Activated CD8-positive, alpha-beta memory T cell treated with anti-CD3 and anti-CD28 coated beads for 48 hours (primary cell): ENCODE measurements around the gene OR3A1.
"Not testable (repeated sequence)": the region's sequence is repeated elsewhere in the genome, so short reads cannot be mapped to it uniquely, and the experiment has no call there.

Experiments
- DNase-seq, 3 experiments: peaks; one replicate each; pipeline ENCODE4 v3.0.0-alpha.2; 2020; ENCODE audit warnings: low read depth in 2 of 3, low spot score in 2 of 3

The OR3A1 gene, protein sequence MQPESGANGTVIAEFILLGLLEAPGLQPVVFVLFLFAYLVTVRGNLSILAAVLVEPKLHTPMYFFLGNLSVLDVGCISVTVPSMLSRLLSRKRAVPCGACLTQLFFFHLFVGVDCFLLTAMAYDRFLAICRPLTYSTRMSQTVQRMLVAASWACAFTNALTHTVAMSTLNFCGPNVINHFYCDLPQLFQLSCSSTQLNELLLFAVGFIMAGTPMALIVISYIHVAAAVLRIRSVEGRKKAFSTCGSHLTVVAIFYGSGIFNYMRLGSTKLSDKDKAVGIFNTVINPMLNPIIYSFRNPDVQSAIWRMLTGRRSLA

DNA sequence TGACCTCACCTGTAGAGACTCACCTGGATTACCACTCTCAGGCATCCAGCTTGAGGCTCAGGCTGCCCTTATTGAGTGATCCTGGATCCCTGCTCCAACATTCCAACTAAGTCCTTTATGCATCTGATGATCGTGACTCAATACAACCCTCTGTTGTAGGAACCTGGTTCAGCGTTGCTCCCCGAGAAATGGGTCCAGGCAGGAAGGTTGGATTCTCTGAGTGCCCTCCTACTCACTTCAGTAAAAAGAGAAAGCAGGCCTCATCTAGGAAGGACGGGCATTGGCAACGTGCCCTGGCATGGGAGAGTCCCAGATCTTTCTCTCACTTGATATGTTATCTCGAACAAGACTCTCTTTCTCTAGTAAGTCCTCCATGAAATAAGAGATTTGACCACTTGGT, at the start of gene OR3A1:
TSS of gene OR3A1 (minus strand) at position 101 of the 400 bp plus-strand sequence. CDS start 5,778 bp downstream, outside the sequence.
- no peak for DNase-seq

DNA sequence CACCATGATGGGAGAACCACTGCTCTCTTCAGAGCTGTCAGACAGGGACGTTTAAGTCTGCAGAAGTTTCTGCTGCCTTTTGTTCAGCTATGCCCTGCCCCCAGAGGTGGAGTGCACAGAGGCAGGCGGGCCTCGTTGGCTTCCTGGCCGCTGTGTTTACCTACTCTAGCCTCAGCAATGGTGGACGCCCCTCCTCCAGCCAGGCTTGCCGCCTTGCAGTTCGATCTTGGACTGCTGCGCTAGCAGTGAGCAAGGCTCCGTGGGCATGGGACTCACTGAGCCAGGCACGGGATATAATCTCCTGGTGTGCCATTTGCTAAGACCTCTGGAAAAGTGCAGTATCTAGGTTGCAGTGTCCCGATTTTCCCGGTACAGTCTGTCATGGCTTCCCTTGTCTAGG, 44.6 kb upstream of the OR3A1 start:
- DNase-seq, result not testable (repeated sequence)

DNA sequence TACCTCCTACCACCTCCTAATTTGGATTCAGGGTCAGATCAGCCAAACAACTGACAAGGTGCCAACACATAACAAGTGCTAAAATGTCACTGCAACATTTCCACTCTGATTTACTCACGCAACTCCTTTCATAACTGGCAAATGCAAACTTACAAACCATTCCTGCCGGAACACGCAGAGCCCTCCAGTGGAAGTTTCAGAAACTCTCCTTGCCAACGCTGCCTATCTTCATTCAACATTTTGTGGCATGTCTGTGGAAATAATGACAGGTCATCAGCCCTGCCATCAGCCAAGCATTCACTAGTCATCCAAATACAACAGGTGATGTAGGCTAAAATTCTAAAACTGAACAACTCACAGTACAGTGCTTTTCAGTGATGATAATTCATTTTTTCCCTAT, 37.7 kb upstream of the OR3A1 start:
- no peak for DNase-seq

DNA sequence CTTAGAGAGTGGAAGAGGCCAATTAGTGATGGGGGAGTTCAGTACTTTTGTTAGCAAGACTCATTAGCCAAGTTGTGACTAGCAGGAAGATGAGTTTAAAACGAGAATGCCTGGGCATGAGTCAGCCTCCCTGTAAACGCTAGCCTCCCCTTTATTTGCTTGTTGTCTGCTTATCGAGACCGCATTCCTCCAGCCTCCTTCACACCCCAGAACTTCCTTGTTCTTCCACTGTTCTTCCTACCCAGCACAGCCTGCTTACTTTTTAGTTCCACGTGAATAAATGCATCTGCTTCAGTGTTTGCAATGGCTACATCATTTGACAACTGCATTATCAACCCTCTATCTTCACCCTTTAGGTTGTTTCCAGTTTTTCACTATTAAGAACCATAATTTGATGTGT, 20.2 kb upstream of the OR3A1 start:
- no peak for DNase-seq

DNA sequence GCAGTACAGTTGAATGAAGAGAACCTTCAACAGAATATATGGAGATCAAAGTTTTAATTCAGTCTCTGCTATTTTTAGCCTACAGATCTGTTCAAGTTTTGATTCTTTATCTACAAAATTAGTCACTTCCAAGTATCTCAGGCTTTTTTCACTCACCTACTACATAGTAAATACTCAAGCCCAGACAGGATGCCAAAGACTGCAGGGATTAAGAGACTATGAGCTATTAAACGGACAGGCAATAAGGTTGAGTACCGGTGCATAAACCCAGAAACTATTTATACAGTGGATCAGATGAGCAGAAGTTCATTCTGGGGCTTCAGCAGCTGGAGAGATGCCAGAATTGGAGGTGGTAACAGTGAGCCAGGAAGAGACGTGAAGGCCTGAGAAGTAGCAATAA, 18.7 kb upstream of the OR3A1 start:
- no peak for DNase-seq

DNA sequence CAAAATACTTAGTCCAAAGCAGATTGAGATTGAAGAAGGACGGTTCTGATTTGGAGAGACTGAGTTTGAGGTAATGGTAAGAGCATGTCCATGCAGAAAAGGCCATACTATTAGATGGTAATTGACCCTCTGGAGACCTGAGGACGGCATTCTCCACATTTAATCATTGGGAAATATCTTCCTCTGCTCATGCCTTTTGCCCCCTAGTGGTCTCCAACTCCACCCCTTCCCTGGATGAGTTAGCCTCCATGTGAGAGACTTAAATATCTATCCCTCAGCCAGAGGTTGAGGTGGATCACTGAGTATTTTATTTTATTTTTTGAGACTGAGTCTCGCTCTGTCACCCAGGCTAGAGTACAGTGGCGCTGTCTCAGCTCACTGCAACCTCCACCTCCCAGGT, 10.4 kb upstream of the OR3A1 start:
- DNase-seq, result no peak

DNA sequence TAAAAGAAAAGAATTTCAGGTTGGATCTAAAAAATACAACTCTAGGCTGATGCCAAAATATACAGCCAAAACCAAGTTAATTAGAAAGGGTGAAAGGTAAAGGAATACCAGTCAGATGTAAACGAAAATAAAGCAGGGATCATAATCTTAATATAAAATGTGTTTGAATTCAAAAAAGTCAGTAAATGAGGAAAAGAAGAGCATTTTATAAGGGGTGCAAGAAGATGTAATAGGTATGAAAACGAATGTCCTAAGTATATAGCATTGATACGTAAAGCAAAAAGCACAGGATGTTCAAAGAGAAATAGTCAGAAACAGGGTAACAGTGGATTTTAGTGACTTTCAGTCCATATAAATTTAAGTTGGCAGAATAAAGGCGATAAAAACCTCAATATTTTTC, 2.5 kb downstream of the OR3A1 start:
- no peak for DNase-seq

DNA sequence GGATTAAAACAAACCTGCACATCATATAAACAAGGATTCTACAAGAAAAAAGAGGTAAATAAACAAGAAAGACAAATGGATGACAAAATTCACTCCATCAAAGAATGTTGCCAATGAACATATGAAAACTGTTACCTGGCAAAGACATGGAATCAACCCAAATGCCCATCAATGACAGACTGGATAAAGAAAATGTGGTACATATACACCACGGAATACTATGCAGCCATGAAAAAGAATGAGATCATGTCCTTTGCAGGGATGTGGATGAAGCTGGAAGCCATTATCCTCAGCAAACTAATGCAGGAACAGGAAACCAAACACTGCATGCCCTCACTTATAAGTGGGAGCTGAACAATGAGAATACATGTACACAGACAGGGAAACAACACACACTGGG, 4.6 kb downstream of the OR3A1 start:
- not testable (repeated sequence) for DNase-seq

DNA sequence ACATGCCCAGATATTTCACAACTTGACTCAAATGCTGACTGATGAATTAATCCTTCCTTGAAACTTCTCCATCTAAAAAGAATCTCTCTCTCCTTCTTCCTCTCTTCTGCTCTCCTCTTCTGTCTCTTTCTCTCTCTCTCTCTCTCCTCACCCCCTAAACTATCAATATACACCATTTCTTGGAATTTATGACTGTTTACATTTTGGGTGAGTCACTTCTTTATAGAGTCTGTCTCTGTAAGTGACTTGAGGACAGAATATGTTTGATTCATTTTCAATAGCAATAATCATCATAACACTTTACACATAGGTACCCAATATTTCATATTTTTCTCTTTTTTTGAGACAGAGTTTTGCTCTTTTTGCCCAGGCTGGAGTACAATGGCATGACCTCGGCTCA, 15.3 kb downstream of the OR3A1 start:
- DNase-seq, result no peak

DNA sequence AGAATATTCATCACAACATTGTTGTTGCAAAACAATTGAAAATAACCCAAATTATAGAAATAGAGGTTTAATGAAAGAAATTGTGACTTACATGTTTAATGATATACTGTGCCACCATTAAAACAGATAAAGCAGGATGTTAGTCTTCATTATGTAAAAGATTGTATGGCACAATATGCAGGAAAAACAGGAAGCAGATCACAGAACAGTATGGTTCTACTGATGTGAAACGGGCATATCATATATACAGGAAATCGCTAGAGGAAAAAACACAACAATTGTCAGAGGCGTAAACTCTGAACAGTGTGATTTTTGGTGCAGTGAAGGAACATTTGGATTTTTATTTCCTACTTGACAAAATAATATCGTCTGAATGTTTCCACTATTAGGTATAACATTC, 22.0 kb downstream of the OR3A1 start:
- DNase-seq, result no peak

DNA sequence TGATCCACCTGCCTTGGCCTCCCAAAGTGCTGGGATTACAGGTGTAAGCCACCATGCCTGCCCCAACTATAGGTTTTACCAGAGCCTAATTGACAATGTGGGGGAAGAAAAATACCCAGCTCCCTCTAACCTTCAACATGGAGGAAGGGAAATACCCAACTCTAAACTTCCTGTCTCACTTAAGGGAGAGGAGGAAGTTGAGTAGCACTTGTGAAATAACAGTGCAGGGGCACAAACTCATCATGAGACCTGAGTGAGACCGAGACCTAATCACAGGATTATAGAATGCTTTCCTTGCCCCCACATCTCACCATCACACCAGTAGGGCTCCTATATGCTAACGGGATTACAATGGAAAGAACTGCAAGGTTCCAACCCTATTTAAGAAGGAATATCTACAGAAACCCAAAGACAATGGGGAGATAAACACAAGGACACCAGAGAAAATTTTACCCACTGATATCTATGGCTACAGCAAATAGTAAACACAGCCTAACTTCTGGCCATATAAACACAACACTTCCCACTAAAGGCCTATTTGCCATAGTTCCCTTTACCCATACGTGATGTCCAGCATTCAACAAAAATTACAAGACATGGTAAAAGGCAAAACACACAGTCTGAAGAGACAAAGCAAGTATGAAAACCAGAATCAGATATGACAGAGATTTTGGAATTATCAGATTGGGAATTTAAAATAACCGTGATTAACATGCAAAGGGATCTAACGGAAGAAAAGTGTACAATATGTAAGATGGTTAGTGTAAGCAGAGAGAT, 26.9 kb downstream of the OR3A1 start:
- no peak for DNase-seq

DNA sequence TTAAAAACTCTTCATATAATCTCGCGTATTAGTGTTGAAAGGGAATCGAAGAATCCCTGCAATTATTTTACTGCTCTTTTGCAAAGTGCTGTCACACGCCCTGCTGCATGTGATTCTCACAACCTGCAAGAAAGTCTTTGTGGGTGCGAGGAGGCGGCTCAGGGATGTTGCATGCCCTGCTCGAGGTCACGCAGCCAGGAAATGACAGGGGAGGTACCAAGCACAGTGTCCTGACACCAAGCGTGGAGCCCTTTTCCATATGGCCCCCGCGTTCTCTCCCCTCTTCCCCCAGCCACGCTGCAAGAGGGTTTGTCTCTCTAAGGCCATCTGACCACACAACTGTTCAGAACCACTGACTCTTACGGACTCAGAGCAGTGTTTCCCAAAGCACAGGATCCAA, 37.6 kb downstream of the OR3A1 start:
- no peak for DNase-seq

DNA sequence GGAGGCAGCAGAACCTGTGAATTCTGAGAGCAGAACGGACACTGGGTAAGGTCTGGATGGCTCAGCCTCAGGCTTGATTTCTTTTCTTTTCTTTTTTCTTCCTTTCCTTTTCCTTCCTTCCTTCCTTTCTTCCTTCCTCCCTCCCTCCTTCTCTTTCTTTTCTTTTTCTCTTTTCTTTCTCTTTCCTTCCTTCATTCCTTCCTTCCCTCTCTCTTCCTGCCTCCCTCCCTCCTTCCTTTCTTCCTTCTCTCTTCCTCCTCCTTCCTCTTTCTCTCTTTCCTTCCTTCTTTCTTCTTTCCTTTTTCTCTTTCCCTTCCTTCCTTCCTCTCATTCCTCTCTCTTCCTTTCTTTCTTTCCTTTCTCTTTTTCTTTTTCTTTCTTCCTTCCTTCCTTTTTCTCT, 38.0 kb downstream of the OR3A1 start:
- DNase-seq, result no peak

DNA sequence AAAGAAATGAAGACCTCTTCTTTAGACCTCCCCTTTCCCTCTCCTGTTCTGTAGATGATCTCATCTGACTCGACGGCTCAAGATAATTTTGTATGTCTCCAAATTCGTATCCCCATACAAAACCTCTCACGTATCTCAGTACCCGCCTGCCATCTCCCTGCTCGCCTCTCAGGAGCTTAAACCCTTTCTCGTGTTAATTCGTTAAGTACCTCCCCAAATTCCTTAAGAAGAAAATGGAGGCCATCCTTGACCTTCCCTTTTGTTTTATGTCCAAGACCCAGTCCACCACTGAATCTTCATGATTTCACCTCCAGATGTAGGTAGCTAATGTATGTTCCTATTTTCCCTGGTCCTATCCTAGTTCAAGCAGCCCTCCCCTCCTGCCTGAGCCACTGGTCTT, 41.6 kb downstream of the OR3A1 start:
- DNase-seq, result no peak

DNA sequence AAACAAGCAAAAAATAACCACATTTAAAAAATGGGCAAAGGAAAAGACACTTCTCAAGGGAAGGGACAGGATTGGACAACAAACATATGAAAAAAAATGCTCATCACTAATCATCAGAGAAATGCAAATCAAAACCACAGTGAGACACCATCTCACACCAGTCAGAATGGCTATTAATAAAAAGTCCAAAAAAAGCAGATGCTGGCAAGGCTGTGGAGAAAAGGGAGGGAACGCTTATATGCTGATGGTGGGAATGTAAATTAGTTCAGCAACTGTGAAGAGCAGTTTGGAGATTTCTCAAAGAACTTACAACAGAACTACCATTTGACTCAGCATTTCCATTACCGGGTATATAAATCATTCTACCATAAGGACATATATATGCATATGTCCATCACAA, 49.1 kb downstream of the OR3A1 start:
- not testable (repeated sequence) for DNase-seq

DNA sequence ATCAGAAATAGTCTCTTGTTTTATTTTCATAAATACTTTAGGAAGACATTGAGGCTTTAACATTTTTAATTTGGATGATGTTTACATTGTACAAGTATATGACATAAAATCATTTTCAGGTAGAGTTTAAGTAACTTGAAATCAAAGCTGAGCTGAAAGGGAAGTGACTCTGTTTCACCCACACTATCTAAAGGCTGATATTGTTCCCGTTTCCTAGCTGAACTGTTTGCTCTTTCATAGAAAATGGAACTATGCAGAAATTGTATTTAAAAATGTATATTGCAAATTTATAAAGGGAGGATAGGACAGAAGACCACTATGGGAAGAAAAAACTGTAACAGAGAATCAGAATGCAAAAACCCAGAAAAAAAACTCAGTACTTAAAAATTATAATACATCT, 53.3 kb downstream of the OR3A1 start:
- not testable (repeated sequence) for DNase-seq

DNA sequence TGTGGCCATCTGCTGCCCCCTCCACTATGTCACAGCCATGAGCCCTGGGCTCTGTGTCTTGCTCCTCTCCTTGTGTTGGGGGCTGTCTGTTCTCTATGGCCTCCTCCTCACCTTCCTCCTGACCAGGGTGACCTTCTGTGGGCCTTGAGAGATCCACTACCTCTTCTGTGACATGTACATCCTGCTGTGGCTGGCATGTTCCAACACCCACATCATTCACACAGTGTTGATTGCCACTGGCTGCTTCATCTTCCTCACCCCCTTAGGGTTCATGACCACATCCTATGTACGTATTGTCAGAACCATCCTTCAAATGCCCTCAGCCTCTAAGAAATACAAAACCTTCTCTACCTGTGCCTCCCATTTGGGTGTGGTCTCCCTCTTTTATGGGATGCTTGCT, 57.1 kb downstream of the OR3A1 start:
- DNase-seq, result not testable (repeated sequence)
